ENCODE data around the gene SDHB.

GRCh38 chr1:17027900-17028299 is 25.9 kb downstream of the SDHB start:
- TF ChIP-seq RB1 (IDR thresholded peaks at IDR 0.05; ENCODE audit: borderline replicate concordance) (no peak), CHD4 (IDR thresholded peaks at IDR 0.05) (no peak), POLR2A (IDR thresholded peaks at IDR 0.05; ENCODE audit: low read depth, low read length) (no peak), EP300 (IDR thresholded peaks at IDR 0.05; ENCODE audit: borderline replicate concordance in 1 of 2, control insufficient read depth in 1 of 2, low read depth in 2 of 2, low read length in 2 of 2) (no peak), TAF1 (IDR thresholded peaks at IDR 0.05; ENCODE audit: borderline replicate concordance, low read depth, low read length) (no peak), CTCF (IDR thresholded peaks at IDR 0.05 in 2 of 3, conservative IDR thresholded peaks at IDR 0.05 in 1 of 3; ENCODE audit: control insufficient read depth in 2 of 3, extremely low read depth in 1 of 3, insufficient read depth in 1 of 3, low read depth in 3 of 3, low read length in 3 of 3) (no peak), MEF2A (IDR thresholded peaks at IDR 0.05; ENCODE audit: insufficient read depth, low read depth, low read length) (no peak), EZH2 (IDR thresholded peaks at IDR 0.05; ENCODE audit: borderline replicate concordance, control insufficient read depth, low read depth, low read length) (no peak), POLR2AphosphoS5 (IDR thresholded peaks at IDR 0.05; ENCODE audit: low read length) (no peak), SUZ12 (IDR thresholded peaks at IDR 0.05; ENCODE audit: unreplicated experiment) (no peak), MXI1 (IDR thresholded peaks at IDR 0.05; ENCODE audit: low read depth, low read length) (no peak), CHD1 (IDR thresholded peaks at IDR 0.05; ENCODE audit: low read depth, low read length) (no peak), ZBTB40 (IDR thresholded peaks at IDR 0.05; ENCODE audit: borderline replicate concordance) (no peak), REST (IDR thresholded peaks at IDR 0.05; ENCODE audit: low read depth, low read length) (no peak)

All from GM12878 (cell line).